GM12878 (cell line): Measurements from ENCODE around the gene FKTN. TPM values are rescaled to one million over a fixed set of nuclear protein-coding genes. Genes with fewer than 3 reads are reported as not detected.

ENCODE experiments used
- ATF2 ChIP-seq: IDR thresholded peaks from 2 replicates; pipeline ENCODE4 v1.6.1; 2012; ENCODE audit warnings: low read length, inconsistent platforms
- ATF7 ChIP-seq: fragments of 450-650 bp; IDR thresholded peaks from 2 replicates; pipeline ENCODE4 v1.6.1; 2016; ENCODE audit warnings: low read depth, mild to moderate bottlenecking
- BCLAF1 ChIP-seq: fragments of 450-650 bp; IDR thresholded peaks from 2 replicates; pipeline ENCODE4 v1.6.1; 2017; ENCODE audit warnings: antibody characterized with exemption, mild to moderate bottlenecking, moderate library complexity
- CBX5 ChIP-seq: sonication (generic); IDR thresholded peaks from 2 replicates; pipeline ENCODE4 v1.6.1; 2016; ENCODE audit warnings: low read depth, moderate library complexity, mild to moderate bottlenecking, inconsistent platforms
- CEBPB ChIP-seq, 2 experiments: fragments of 150-350 bp in 1 of 2; IDR thresholded peaks; 2 replicates each; pipeline ENCODE4 v1.6.1; 2012 to 2014; ENCODE audit warnings: low read depth in 2 of 2, low read length in 2 of 2, borderline replicate concordance in 1 of 2, inconsistent platforms in 1 of 2
- CREM ChIP-seq: IDR thresholded peaks from 2 replicates; pipeline ENCODE4 v1.6.1; 2014; ENCODE audit warnings: antibody characterized with exemption, low read depth
- ELK1 ChIP-seq: IDR thresholded peaks from 2 replicates; pipeline ENCODE4 v1.6.1; 2012; ENCODE audit warnings: low read depth, low read length, improper control_type of control experiment
- FOS ChIP-seq: IDR thresholded peaks from 3 replicates; pipeline ENCODE4 v1.6.1; 2011; ENCODE audit warnings: borderline replicate concordance; ENCODE audit not compliant: insufficient read length; ENCODE audit errors: extremely low read depth
- GABPA ChIP-seq: IDR thresholded peaks from 2 replicates; pipeline ENCODE4 v1.6.1; 2014; ENCODE audit warnings: antibody characterized with exemption, low read depth, mild to moderate bottlenecking, inconsistent platforms
- IKZF1 ChIP-seq: fragments of 450-650 bp; conservative IDR thresholded peaks from 2 replicates; pipeline ENCODE4 v1.6.1; 2017; ENCODE audit warnings: antibody characterized with exemption, mild to moderate bottlenecking
- IKZF2 ChIP-seq, 2 experiments: fragments of 450-650 bp; IDR thresholded peaks; 2 replicates each; pipeline ENCODE4 v1.6.1; 2017; ENCODE audit warnings: mild to moderate bottlenecking in 2 of 2, moderate library complexity in 2 of 2
- MXI1 ChIP-seq: fragments of 150-350 bp; IDR thresholded peaks from 2 replicates; pipeline ENCODE4 v1.6.1; 2011; ENCODE audit warnings: low read depth, mild to moderate bottlenecking, inconsistent platforms, low read length, improper control_type of control experiment
- NFXL1 ChIP-seq: fragments of 450-650 bp; IDR thresholded peaks from 2 replicates; pipeline ENCODE4 v1.6.1; 2017; ENCODE audit warnings: antibody characterized with exemption, mild to moderate bottlenecking, borderline replicate concordance
- PKNOX1 ChIP-seq: fragments of 450-650 bp; IDR thresholded peaks from 2 replicates; pipeline ENCODE4 v1.6.1; 2016; ENCODE audit warnings: mild to moderate bottlenecking
- PML ChIP-seq: IDR thresholded peaks from 2 replicates; pipeline ENCODE4 v1.6.1; 2012; ENCODE audit warnings: low read length, inconsistent platforms
- POLR2AphosphoS5 ChIP-seq: IDR thresholded peaks from 2 replicates; pipeline ENCODE4 v1.6.1; 2011; ENCODE audit warnings: mild to moderate bottlenecking, low read length, inconsistent platforms
- POU2F2 ChIP-seq: IDR thresholded peaks from 3 replicates; pipeline ENCODE4 v1.6.1; 2011; ENCODE audit warnings: low read depth, mild to moderate bottlenecking, low read length, borderline replicate concordance
- RCOR1 ChIP-seq: conservative IDR thresholded peaks from 2 replicates; pipeline ENCODE4 v1.6.1; 2012; ENCODE audit warnings: low read depth, low read length, improper control_type of control experiment
- RELA ChIP-seq: fragments of 450-650 bp; IDR thresholded peaks from 2 replicates; pipeline ENCODE4 v1.8.0; 2014; ENCODE audit warnings: borderline replicate concordance; ENCODE audit not compliant: partially characterized antibody
- SIN3A ChIP-seq: IDR thresholded peaks from 2 replicates; pipeline ENCODE4 v1.6.1; 2012; ENCODE audit warnings: low read depth, low read length, improper control_type of control experiment
- TCF7 ChIP-seq: IDR thresholded peaks from 2 replicates; pipeline ENCODE4 v1.6.1; 2014; ENCODE audit warnings: antibody characterized with exemption, borderline replicate concordance
- USF2 ChIP-seq: IDR thresholded peaks from 2 replicates; pipeline ENCODE4 v1.6.1; 2011; ENCODE audit warnings: low read depth, low read length, improper control_type of control experiment, borderline replicate concordance
- YBX1 ChIP-seq: fragments of 450-650 bp; IDR thresholded peaks from 2 replicates; pipeline ENCODE4 v1.6.1; 2016; ENCODE audit warnings: antibody characterized with exemption
- ZNF384 ChIP-seq: IDR thresholded peaks from 2 replicates; pipeline ENCODE4 v1.6.1; 2012; ENCODE audit warnings: low read depth, mild to moderate bottlenecking, low read length, improper control_type of control experiment, borderline replicate concordance
- polyA plus RNA-seq, 11 experiments: library from polyadenylated mRNA; depleted of rRNA in 4 of 11; unstranded in 6 of 11; stranded (reverse) in 5 of 11; fragments of >200 nt; fragmentation: Nextera tagmentation in 4 of 11; fragmentation: Illumina TruSeq in 1 of 11; extraction: Ambion mirVana in 4 of 11; extraction: Trizol in 1 of 11; gene quantifications; 1 replicate in 1 of 11; 2 replicates in 10 of 11; pipeline versions ENCODE4 v1.2.1 to v1.2.3, GENCODE V29; 2011 to 2016; ENCODE audit warnings: inconsistent platforms in 2 of 11, missing spikeins in 2 of 11, low read depth in 1 of 11
- total RNA-seq, 4 experiments: library from RNA; depleted of rRNA in 3 of 4; stranded (reverse); fragments of >200 nt in 3 of 4; fragmentation: Illumina TruSeq in 1 of 4; extraction: Trizol in 1 of 4; gene quantifications; 2 replicates each; pipeline versions ENCODE4 v1.2.1 to v1.2.3, GENCODE V29; 2013 to 2021

The FKTN gene
- total and polyA plus RNA-seq, 10 of the 15 experiments (the other 5 are each of a cell fraction or from before 2014, with no cell fraction given), result 3.6 to 15.9 (median 10.6) TPM

GRCh38 chr9:105541838-105542237 is 16.1 kb upstream of the FKTN start (continued):
- TF ChIP-seq PML (no peak), NFXL1 (no peak), CBX5 (no peak), SIN3A (no peak), TCF7 (peak; percentile 37; the same call in 1 of the 2 replicates), YBX1 (no peak), CREM (0 out of 2 replicates have a peak, but pooled peaks have one; percentile 17), IKZF1 (0 out of 2 replicates have a peak, but pooled peaks have one; percentile 22), RELA (peak; percentile 95), ELK1 (no peak), ZNF384 (no peak), RCOR1 (no peak), MXI1 (no peak), ATF7 (peak; percentile 36; the same call in 1 of the 2 replicates), IKZF2 (IDR thresholded peaks at IDR 0.05) (peak; percentile 31 to 58; a peak in 3 of 4 replicates), POLR2AphosphoS5 (no peak), FOS (no peak), PKNOX1 (peak; percentile 43; the same call in 1 of the 2 replicates), POU2F2 (peak; percentile 89), USF2 (no peak), GABPA (0 out of 2 replicates have a peak, but pooled peaks have one; percentile 12), BCLAF1 (no peak), ATF2 (peak; percentile 74), CEBPB (IDR thresholded peaks at IDR 0.05; ENCODE audit: borderline replicate concordance in 1 of 2, low read depth in 2 of 2, low read length in 2 of 2) (no peak)
